ENCODE results near the gene PAIP1.
"Not testable (repeated sequence)": the region's sequence is repeated elsewhere in the genome, so short reads cannot be mapped to it uniquely, and the experiment has no call there.

The PAIP1 gene

DNA sequence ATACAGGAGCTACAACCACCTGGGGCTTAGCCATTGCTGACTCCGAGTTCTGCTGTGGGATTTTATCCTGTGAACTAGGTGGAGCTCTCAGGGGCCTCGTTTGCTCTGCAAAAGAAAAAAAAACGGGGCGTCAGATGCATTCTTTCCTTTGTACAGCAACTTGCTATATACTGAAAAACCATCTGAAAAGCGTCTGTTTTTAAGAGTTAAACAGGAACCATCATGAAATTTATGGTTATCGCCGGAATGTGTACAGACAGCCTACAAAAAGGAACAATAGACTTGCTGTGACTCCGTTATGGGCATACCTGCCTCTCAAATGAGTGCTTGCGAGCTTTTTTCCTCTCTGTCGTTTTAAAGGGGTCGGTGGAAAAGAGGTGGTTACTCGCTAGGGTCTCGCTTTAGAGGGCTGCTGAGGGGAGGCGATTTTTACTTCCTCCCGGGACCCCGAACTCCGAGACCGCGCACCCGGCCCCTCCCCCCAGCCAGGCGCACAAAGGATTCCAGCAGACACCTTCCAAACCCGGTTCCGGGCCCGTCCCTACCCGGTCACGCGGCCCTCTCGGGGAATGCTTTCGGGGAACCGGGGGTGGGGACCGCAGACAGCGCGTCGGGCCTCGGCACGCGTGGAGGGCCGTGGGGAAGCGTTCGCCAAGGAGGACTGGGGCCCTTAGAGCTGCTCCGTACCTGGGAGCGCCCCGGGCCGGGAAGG, 826 bp downstream of the PAIP1 start:
- Histone ChIP-seq H2BK5ac (ENCODE audit: low read length) (peak overlapping the region; percentile 76), H3K36me3 (ENCODE audit: control insufficient read depth, insufficient read depth, low read length) (no peaks in the 10 kb centered on the region), H2AK5ac (ENCODE audit: low read length) (no peak overlapping the region), H3K4me2 (ENCODE audit: low read length) (peak overlapping the region; percentile 54), H2BK15ac (replicated peaks; ENCODE audit: low read depth) (no peak overlapping the region), H3K79me2 (ENCODE audit: control insufficient read depth, insufficient read depth, low read length) (peaks cover 33% of the 10 kb centered on the region), H3K4ac (ENCODE audit: low read depth, low read length) (peak overlapping the region; percentile 95), H3K4me1 (ENCODE audit: control insufficient read depth, low read depth, low read length) (peaks cover 5% of the 10 kb centered on the region), H3K4me3 (ENCODE audit: low read length) (peak overlapping the region; percentile 95), H2BK120ac (ENCODE audit: low read depth, low read length) (peak overlapping the region; percentile 2), H3K18ac (ENCODE audit: low read length) (peak overlapping the region; percentile 65), H3K27ac (ENCODE audit: low read depth, low read length) (peak overlapping the region; percentile 95), H4K5ac (ENCODE audit: low read length) (no peak overlapping the region), H3K9ac (ENCODE audit: low read length) (peak overlapping the region; percentile 97), H3K27me3 (ENCODE audit: insufficient read depth, low read length, poor library complexity) (no peaks in the 10 kb centered on the region), H3K23ac (ENCODE audit: low read length) (no peak overlapping the region), H4K8ac (ENCODE audit: low read depth, low read length) (peak overlapping the region; percentile 99), H3K79me1 (ENCODE audit: low read length) (peaks cover 3% of the 10 kb centered on the region), H3K56ac (ENCODE audit: low read length) (peak overlapping the region; percentile 96)
- no CpG with 5 or more reads among the region's 44 CpGs for WGBS (ENCODE audit: extremely low coverage, insufficient coverage, low lambda C conversion rate)
- peak; percentile 75 for DNase-seq

- Histone ChIP-seq H3K23ac (ENCODE audit: low read length) (no peak overlapping the region), H3K79me1 (ENCODE audit: low read length) (peaks cover 6% of the 10 kb centered on the region), H2AK5ac (ENCODE audit: low read length) (no peak overlapping the region), H2BK5ac (ENCODE audit: low read length) (no peak overlapping the region), H4K8ac (ENCODE audit: low read depth, low read length) (peak overlapping the region; percentile 13), H2BK15ac (replicated peaks; ENCODE audit: low read depth) (no peak overlapping the region), H3K4me3 (ENCODE audit: low read length) (no peak overlapping the region), H3K27me3 (ENCODE audit: insufficient read depth, low read length, poor library complexity) (no peaks in the 10 kb centered on the region), H3K79me2 (ENCODE audit: control insufficient read depth, insufficient read depth, low read length) (peaks cover 38% of the 10 kb centered on the region), H3K18ac (ENCODE audit: low read length) (no peak overlapping the region), H3K4me2 (ENCODE audit: low read length) (peak overlapping the region; percentile 11), H4K5ac (ENCODE audit: low read length) (no peak overlapping the region), H2BK120ac (ENCODE audit: low read depth, low read length) (no peak overlapping the region), H3K4ac (ENCODE audit: low read depth, low read length) (no peak overlapping the region), H3K9ac (ENCODE audit: low read length) (peak overlapping the region; percentile 47), H3K36me3 (ENCODE audit: control insufficient read depth, insufficient read depth, low read length) (no peaks in the 10 kb centered on the region), H3K27ac (ENCODE audit: low read depth, low read length) (no peak overlapping the region), H3K4me1 (ENCODE audit: control insufficient read depth, low read depth, low read length) (peaks cover 5% of the 10 kb centered on the region), H3K56ac (ENCODE audit: low read length) (peak overlapping the region; percentile 26)
- no peak for DNase-seq
- no CpG with 5 or more reads among the region's 1 CpG for WGBS (ENCODE audit: extremely low coverage, insufficient coverage, low lambda C conversion rate)
Measured at GRCh38 chr5:43554497-43554896, 2.4 kb downstream of the PAIP1 start.

DNA sequence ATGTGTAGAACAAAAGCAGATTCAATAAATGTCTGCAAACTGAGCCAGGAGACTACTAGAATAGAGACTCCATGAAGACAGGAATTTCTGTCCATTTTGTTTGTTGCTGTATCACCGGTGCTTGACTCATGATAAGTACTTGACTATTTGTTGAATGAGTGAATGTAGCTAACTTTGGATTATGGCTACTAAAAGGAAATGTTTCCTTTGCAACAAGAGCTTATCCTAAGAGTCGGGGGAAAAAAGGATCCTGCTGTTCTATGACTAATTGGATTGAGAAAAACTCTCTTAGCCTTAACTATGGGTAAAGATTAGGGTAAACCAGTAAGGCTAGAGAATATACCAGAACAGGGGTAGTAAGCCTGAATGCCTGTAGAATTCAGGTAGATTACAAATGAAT, 3.5 kb downstream of the PAIP1 start:
- Histone ChIP-seq H3K4me2 (ENCODE audit: low read length) (peak overlapping the region; percentile 20), H3K27ac (ENCODE audit: low read depth, low read length) (no peak overlapping the region)

DNA sequence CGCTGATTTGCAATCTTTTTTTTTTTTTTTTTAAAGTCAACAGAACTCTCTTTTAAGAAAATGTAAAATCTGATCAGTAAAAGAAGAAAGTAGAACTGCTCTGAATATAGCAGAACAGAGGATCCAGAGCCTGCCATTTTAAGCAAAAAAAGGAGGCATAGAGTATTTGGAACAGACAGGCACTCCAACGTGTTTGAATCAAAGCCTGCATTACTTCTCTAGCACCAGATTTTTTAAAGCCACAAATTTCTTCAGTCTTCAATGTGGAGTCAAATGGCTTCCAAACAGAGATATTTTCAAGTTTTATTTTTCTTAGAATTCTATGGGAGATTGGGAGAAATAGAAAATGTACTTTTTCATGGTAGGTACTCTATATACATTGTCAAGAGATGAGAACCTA, 5.1 kb downstream of the PAIP1 start:
- Histone ChIP-seq H4K5ac (ENCODE audit: low read length) (no peak overlapping the region), H3K79me2 (ENCODE audit: control insufficient read depth, insufficient read depth, low read length) (peaks cover 43% of the 10 kb centered on the region), H3K36me3 (ENCODE audit: control insufficient read depth, insufficient read depth, low read length) (no peaks in the 10 kb centered on the region), H3K4me1 (ENCODE audit: control insufficient read depth, low read depth, low read length) (peaks cover 5% of the 10 kb centered on the region), H3K56ac (ENCODE audit: low read length) (no peak overlapping the region), H3K79me1 (ENCODE audit: low read length) (peaks cover 6% of the 10 kb centered on the region), H2BK120ac (ENCODE audit: low read depth, low read length) (no peak overlapping the region), H3K18ac (ENCODE audit: low read length) (no peak overlapping the region), H4K8ac (ENCODE audit: low read depth, low read length) (no peak overlapping the region), H3K23ac (ENCODE audit: low read length) (no peak overlapping the region), H3K4me2 (ENCODE audit: low read length) (no peak overlapping the region), H3K27ac (ENCODE audit: low read depth, low read length) (no peak overlapping the region), H2BK15ac (replicated peaks; ENCODE audit: low read depth) (no peak overlapping the region), H2AK5ac (ENCODE audit: low read length) (no peak overlapping the region), H3K9ac (ENCODE audit: low read length) (no peak overlapping the region), H2BK5ac (ENCODE audit: low read length) (no peak overlapping the region), H3K4me3 (ENCODE audit: low read length) (no peak overlapping the region), H3K27me3 (ENCODE audit: insufficient read depth, low read length, poor library complexity) (no peaks in the 10 kb centered on the region), H3K4ac (ENCODE audit: low read depth, low read length) (no peak overlapping the region)
- DNase-seq, result no peak
- no CpG with 5 or more reads among the region's 2 CpGs for WGBS (ENCODE audit: extremely low coverage, insufficient coverage, low lambda C conversion rate)

More for the DNA sequence above, 3.5 kb downstream of the PAIP1 start:
- Histone ChIP-seq H3K9ac (ENCODE audit: low read length) (no peak overlapping the region), H3K4me1 (ENCODE audit: control insufficient read depth, low read depth, low read length) (peaks cover 5% of the 10 kb centered on the region), H3K27me3 (ENCODE audit: insufficient read depth, low read length, poor library complexity) (no peaks in the 10 kb centered on the region), H3K4ac (ENCODE audit: low read depth, low read length) (no peak overlapping the region), H2AK5ac (ENCODE audit: low read length) (no peak overlapping the region), H2BK5ac (ENCODE audit: low read length) (no peak overlapping the region), H3K79me1 (ENCODE audit: low read length) (peaks cover 6% of the 10 kb centered on the region), H4K8ac (ENCODE audit: low read depth, low read length) (no peak overlapping the region), H3K56ac (ENCODE audit: low read length) (no peak overlapping the region), H3K79me2 (ENCODE audit: control insufficient read depth, insufficient read depth, low read length) (peaks cover 42% of the 10 kb centered on the region), H2BK120ac (ENCODE audit: low read depth, low read length) (no peak overlapping the region), H3K4me3 (ENCODE audit: low read length) (no peak overlapping the region), H4K5ac (ENCODE audit: low read length) (no peak overlapping the region), H2BK15ac (replicated peaks; ENCODE audit: low read depth) (no peak overlapping the region), H3K36me3 (ENCODE audit: control insufficient read depth, insufficient read depth, low read length) (no peaks in the 10 kb centered on the region), H3K23ac (ENCODE audit: low read length) (no peak overlapping the region), H3K18ac (ENCODE audit: low read length) (no peak overlapping the region)
- peak; percentile 60 for DNase-seq
- no CpG with 5 or more reads among the region's 2 CpGs for WGBS (ENCODE audit: extremely low coverage, insufficient coverage, low lambda C conversion rate)

GRCh38 chr5:43549272-43549671, 7.6 kb downstream of the PAIP1 start:
- not testable (repeated sequence) for H2AK5ac ChIP-seq (ENCODE audit: low read length); H3K27ac ChIP-seq (ENCODE audit: low read depth, low read length); H3K4me1 ChIP-seq (ENCODE audit: control insufficient read depth, low read depth, low read length); DNase-seq; H2BK5ac ChIP-seq (ENCODE audit: low read length); H3K4me2 ChIP-seq (ENCODE audit: low read length); H4K8ac ChIP-seq (ENCODE audit: low read depth, low read length); H4K5ac ChIP-seq (ENCODE audit: low read length); H3K36me3 ChIP-seq (ENCODE audit: control insufficient read depth, insufficient read depth, low read length); H3K4me3 ChIP-seq (ENCODE audit: low read length); H3K27me3 ChIP-seq (ENCODE audit: insufficient read depth, low read length, poor library complexity); H3K23ac ChIP-seq (ENCODE audit: low read length); H3K4ac ChIP-seq (ENCODE audit: low read depth, low read length); H3K79me1 ChIP-seq (ENCODE audit: low read length); H2BK120ac ChIP-seq (ENCODE audit: low read depth, low read length); H3K18ac ChIP-seq (ENCODE audit: low read length); H3K9ac ChIP-seq (ENCODE audit: low read length); H3K56ac ChIP-seq (ENCODE audit: low read length); H2BK15ac ChIP-seq (replicated peaks; ENCODE audit: low read depth)
- WGBS (ENCODE audit: extremely low coverage, insufficient coverage, low lambda C conversion rate), result no CpG with 5 or more reads among the region's 8 CpGs
- peaks cover 33% of the 10 kb centered on the region for H3K79me2 ChIP-seq (ENCODE audit: control insufficient read depth, insufficient read depth, low read length)

GRCh38 chr5:43548358-43548757, 8.5 kb downstream of the PAIP1 start:
- H3K18ac ChIP-seq (ENCODE audit: low read length), result no peak overlapping the region
- H3K27ac ChIP-seq (ENCODE audit: low read depth, low read length), result no peak overlapping the region
- H3K79me2 ChIP-seq (ENCODE audit: control insufficient read depth, insufficient read depth, low read length), result peaks cover 24% of the 10 kb centered on the region
- peaks cover 1% of the 10 kb centered on the region for H3K36me3 ChIP-seq (ENCODE audit: control insufficient read depth, insufficient read depth, low read length)
- no peak overlapping the region for H2BK120ac ChIP-seq (ENCODE audit: low read depth, low read length)
- DNase-seq, result no peak
- no CpG with 5 or more reads among the region's 5 CpGs for WGBS (ENCODE audit: extremely low coverage, insufficient coverage, low lambda C conversion rate)
- no peak overlapping the region for H4K8ac ChIP-seq (ENCODE audit: low read depth, low read length)
- no peak overlapping the region for H4K5ac ChIP-seq (ENCODE audit: low read length)
- no peak overlapping the region for H3K56ac ChIP-seq (ENCODE audit: low read length)
- H3K4ac ChIP-seq (ENCODE audit: low read depth, low read length), result no peak overlapping the region
- H2BK15ac ChIP-seq (replicated peaks; ENCODE audit: low read depth), result no peak overlapping the region
- H3K27me3 ChIP-seq (ENCODE audit: insufficient read depth, low read length, poor library complexity), result no peaks in the 10 kb centered on the region
- no peaks in the 10 kb centered on the region for H3K4me1 ChIP-seq (ENCODE audit: control insufficient read depth, low read depth, low read length)
- peaks cover 4% of the 10 kb centered on the region for H3K79me1 ChIP-seq (ENCODE audit: low read length)
- no peak overlapping the region for H2BK5ac ChIP-seq (ENCODE audit: low read length)
- no peak overlapping the region for H3K4me2 ChIP-seq (ENCODE audit: low read length)
- H2AK5ac ChIP-seq (ENCODE audit: low read length), result no peak overlapping the region
- H3K9ac ChIP-seq (ENCODE audit: low read length), result no peak overlapping the region
- no peak overlapping the region for H3K4me3 ChIP-seq (ENCODE audit: low read length)
- no peak overlapping the region for H3K23ac ChIP-seq (ENCODE audit: low read length)
